ENCODE results near the gene TNXB. TPM values are rescaled to one million over a fixed set of nuclear protein-coding genes. Genes with fewer than 3 reads are reported as not detected.

The TNXB gene
- total and polyA plus RNA-seq, 2 donors (not counting 3 experiments of a cell fraction or from before 2014, with no cell fraction given): 0.47 to 2.7 TPM

- dilution Hi-C loops (cut with MboI; ENCODE audit: extremely low pct_ligation_motif_present, low sequenced_read_pairs): no loop called here
- no peak overlapping the region for H3K9ac ChIP-seq (replicated peaks; ENCODE audit: extremely low read depth, insufficient read depth, low read length)
Observed at GRCh38 chr6:32075781-32076180, 33.4 kb downstream of the TNXB start.

More at GRCh38 chr6:32075781-32076180, 33.4 kb downstream of the TNXB start:
- Histone ChIP-seq H4K20me1 (replicated peaks; ENCODE audit: control insufficient read depth, extremely low read depth, insufficient read depth, low read length) (no peaks in the 10 kb centered on the region), H3K9me1 (replicated peaks; ENCODE audit: control insufficient read depth, extremely low read depth, insufficient read depth, low read length) (no peaks in the 10 kb centered on the region), H3K4me1 (ENCODE audit: control insufficient read depth, extremely low read depth, insufficient read depth, low read length) (no peaks in the 10 kb centered on the region), H3K4me2 (ENCODE audit: insufficient read depth, low read length) (no peak overlapping the region), H3K27ac (ENCODE audit: insufficient read depth, low read depth, low read length) (no peak overlapping the region), H3K36me3 (ENCODE audit: control insufficient read depth in 2 of 2, extremely low read depth in 1 of 2, insufficient read depth in 2 of 2, low read length in 2 of 2) (no peaks in the 10 kb centered on the region), H3K27me3 (ENCODE audit: control insufficient read depth in 2 of 2, insufficient read depth in 2 of 2, low read length in 2 of 2) (peaks cover 0 to 4% of the 10 kb centered on the region in 2 experiments), H3K4me3 (replicated peaks in 1 of 3; ENCODE audit: insufficient read depth in 1 of 3, low read depth in 1 of 3, low read length in 3 of 3) (no peak overlapping the region), H2AFZ (ENCODE audit: low read depth, low read length) (no peak overlapping the region), H3K79me2 (ENCODE audit: control insufficient read depth, insufficient read depth, low read length) (no peaks in the 10 kb centered on the region), H3K9me3 (replicated peaks; ENCODE audit: control insufficient read depth, insufficient read depth, low read length) (no peaks in the 10 kb centered on the region)
- ChIA-PET POLR2A (interaction anchor here (1.4 kb wide), 1 partner anchor 12 kb away, joined by 3 read pairs; no protein-coding TSS in a partner anchor), CTCF (interaction anchor here (1.5 kb wide), 1 partner anchor 12 kb away, joined by 5 read pairs; no protein-coding TSS in a partner anchor)
- intact Hi-C loops (cut with micrococcal nuclease): no loop called here
- DNase-seq (ENCODE audit: low read depth, low spot score): no peak
- TF ChIP-seq GATA2 (IDR thresholded peaks at IDR 0.05; ENCODE audit: insufficient read depth, insufficient read length, low read depth, low read length) (no peak), POLR2AphosphoS5 (IDR thresholded peaks at IDR 0.05; ENCODE audit: insufficient read depth, low read depth, low read length) (no peak), MYC (IDR thresholded peaks at IDR 0.05; ENCODE audit: low read depth, low read length) (no peak), MAX (IDR thresholded peaks at IDR 0.05; ENCODE audit: insufficient read depth, insufficient read length) (no peak), EZH2 (IDR thresholded peaks at IDR 0.05; ENCODE audit: borderline replicate concordance, low read depth, low read length, severe bottlenecking) (no peak), CTCF (IDR thresholded peaks at IDR 0.05; ENCODE audit: extremely low read depth in 1 of 2, insufficient read depth in 1 of 2, low read depth in 1 of 2, low read length in 2 of 2) (no peak), JUN (IDR thresholded peaks at IDR 0.05; ENCODE audit: borderline replicate concordance, insufficient read depth, insufficient read length, low read depth) (no peak), FOS (IDR thresholded peaks at IDR 0.05; ENCODE audit: borderline replicate concordance, insufficient read depth, low read length) (no peak), POLR2A (IDR thresholded peaks at IDR 0.05; ENCODE audit: low read depth, low read length) (no peak)
- no peak for FAIRE-seq
- BruUV-seq (replicated peaks): no TSS peak

Measured in endothelial cell of umbilical vein (primary cell).